MM.1S (cell line): ENCODE results near the gene MVB12B.

Experiments used
- EZH2 ChIP-seq: fragments of 300-600 bp; sonication (generic); optimal IDR thresholded peaks from 2 replicates; pipeline ENCODE3; 2017; ENCODE audit warnings: low read depth, mild to moderate bottlenecking, antibody characterized with exemption, low read length, mixed read lengths
- TF ChIP-seq, protein P1 (sequence below): fragments of 300-600 bp; sonication (generic); IDR thresholded peaks from 2 replicates; pipeline ENCODE4 v1.5.1; 2016; ENCODE audit warnings: antibody characterized with exemption, low read length, mixed read lengths

DNA sequence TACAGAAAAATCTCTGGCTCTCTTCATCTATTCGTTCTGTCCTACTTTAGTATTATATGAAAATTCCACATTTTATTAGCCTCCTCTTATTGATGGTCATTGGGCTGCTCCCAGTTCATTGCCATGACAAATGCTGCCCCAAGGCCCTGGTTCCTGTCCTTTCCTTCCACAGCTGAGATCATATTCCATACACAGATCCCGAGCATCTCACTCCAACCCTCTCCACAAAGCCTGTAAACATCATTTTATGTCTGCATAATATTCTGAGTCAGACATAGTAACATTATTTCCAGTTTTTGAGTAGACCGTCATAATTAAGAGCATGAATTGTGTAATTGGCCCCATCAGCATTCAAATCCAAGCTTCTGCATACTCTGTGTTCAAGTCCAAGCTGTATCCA is 86.3 kb downstream of the MVB12B start:
- TF ChIP-seq, protein P1, sequence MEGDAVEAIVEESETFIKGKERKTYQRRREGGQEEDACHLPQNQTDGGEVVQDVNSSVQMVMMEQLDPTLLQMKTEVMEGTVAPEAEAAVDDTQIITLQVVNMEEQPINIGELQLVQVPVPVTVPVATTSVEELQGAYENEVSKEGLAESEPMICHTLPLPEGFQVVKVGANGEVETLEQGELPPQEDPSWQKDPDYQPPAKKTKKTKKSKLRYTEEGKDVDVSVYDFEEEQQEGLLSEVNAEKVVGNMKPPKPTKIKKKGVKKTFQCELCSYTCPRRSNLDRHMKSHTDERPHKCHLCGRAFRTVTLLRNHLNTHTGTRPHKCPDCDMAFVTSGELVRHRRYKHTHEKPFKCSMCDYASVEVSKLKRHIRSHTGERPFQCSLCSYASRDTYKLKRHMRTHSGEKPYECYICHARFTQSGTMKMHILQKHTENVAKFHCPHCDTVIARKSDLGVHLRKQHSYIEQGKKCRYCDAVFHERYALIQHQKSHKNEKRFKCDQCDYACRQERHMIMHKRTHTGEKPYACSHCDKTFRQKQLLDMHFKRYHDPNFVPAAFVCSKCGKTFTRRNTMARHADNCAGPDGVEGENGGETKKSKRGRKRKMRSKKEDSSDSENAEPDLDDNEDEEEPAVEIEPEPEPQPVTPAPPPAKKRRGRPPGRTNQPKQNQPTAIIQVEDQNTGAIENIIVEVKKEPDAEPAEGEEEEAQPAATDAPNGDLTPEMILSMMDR = no peak
- no peak for TF ChIP-seq EZH2
